IMR-90 (cell line): ENCODE measurements around the gene CPNE9. TPM values are rescaled to one million over a fixed set of nuclear protein-coding genes. Genes with fewer than 3 reads are reported as not detected.

Experiments
- ATAC-seq: fragments of 200-7000 bp; cut with Tn5 transposase; 2 replicates; pipeline ENCODE4 v1.9.1; 2020; ENCODE audit warnings: low read depth, mild to moderate bottlenecking, moderate library complexity
- BruUV-seq: library from RNA; stranded (reverse); fragments of 400-500 nt; replicated peaks from 2 replicates; lab custom pipeline; 2021; lab: Mats Ljungman, UMichigan
- CTCF ChIA-PET: fragments of 300-600 bp; formaldehyde crosslinking; extraction: SDS; loops from one replicate; lab custom pipeline; 2021; ENCODE audit warnings: antibody characterized with exemption; lab: Yijun Ruan, JAX
- POLR2A ChIA-PET: fragments of 300-600 bp; sonication (Branson Sonifier 250); formaldehyde crosslinking; loops from one replicate; lab custom pipeline; 2022; ENCODE audit warnings: antibody characterized with exemption; ENCODE audit not compliant: unreplicated experiment; lab: Charles Lee
- DNase-seq: peaks from one replicate; pipeline ENCODE4 v3.0.0; 2013
- H2AFZ ChIP-seq: replicated peaks from 2 replicates; pipeline ENCODE3; 2013; ENCODE audit warnings: low read length, mild to moderate bottlenecking; ENCODE audit not compliant: poor library complexity
- H2AK5ac ChIP-seq: 2 replicates; pipeline ENCODE4 v1.6.1; 2013; ENCODE audit warnings: low read depth, low read length, inconsistent platforms
- H2AK9ac ChIP-seq: replicated peaks from 2 replicates; pipeline ENCODE3; 2013; ENCODE audit warnings: mild to moderate bottlenecking, low read depth, low read length, moderate library complexity; ENCODE audit not compliant: poor library complexity
- H2BK120ac ChIP-seq: 2 replicates; pipeline ENCODE4 v1.6.1; 2013; ENCODE audit warnings: low read depth, low read length, inconsistent platforms
- H2BK15ac ChIP-seq: 3 replicates; pipeline ENCODE4 v1.6.1; 2013; ENCODE audit warnings: low read depth, low read length, inconsistent platforms
- H2BK20ac ChIP-seq: 2 replicates; pipeline ENCODE4 v1.6.1; 2013; ENCODE audit warnings: low read depth, mild to moderate bottlenecking, inconsistent platforms, low read length, moderate library complexity
- H2BK5ac ChIP-seq: 2 replicates; pipeline ENCODE4 v1.6.1; 2013; ENCODE audit warnings: mild to moderate bottlenecking, low read depth, low read length, inconsistent platforms; ENCODE audit not compliant: poor library complexity, severe bottlenecking
- H3K14ac ChIP-seq: replicated peaks from 2 replicates; pipeline ENCODE4 v1.6.1; 2013; ENCODE audit warnings: low read depth, low read length, inconsistent platforms
- H3K18ac ChIP-seq: 2 replicates; pipeline ENCODE4 v1.6.1; 2013; ENCODE audit warnings: low read depth, low read length, control low read depth
- H3K23ac ChIP-seq: 2 replicates; pipeline ENCODE4 v1.6.1; 2013; ENCODE audit warnings: low read depth, low read length, inconsistent platforms
- H3K27ac ChIP-seq: 2 replicates; pipeline ENCODE4 v1.5.1; 2013; ENCODE audit warnings: mild to moderate bottlenecking, control low read depth, low read length; ENCODE audit not compliant: insufficient read depth
- H3K27me3 ChIP-seq: 2 replicates; pipeline ENCODE4 v1.6.1; 2013; ENCODE audit warnings: low read length; ENCODE audit not compliant: control insufficient read depth, insufficient read depth
- H3K36me3 ChIP-seq: 2 replicates; pipeline ENCODE4 v1.6.1; 2013; ENCODE audit warnings: low read length, mixed read lengths; ENCODE audit not compliant: control insufficient read depth, insufficient read depth
- H3K4ac ChIP-seq: 2 replicates; pipeline ENCODE4 v1.6.1; 2013; ENCODE audit warnings: low read depth, low read length, inconsistent platforms
- H3K4me1 ChIP-seq: 2 replicates; pipeline ENCODE4 v1.6.1; 2013; ENCODE audit warnings: low read length, mixed read lengths; ENCODE audit not compliant: control insufficient read depth, insufficient read depth
- H3K4me2 ChIP-seq: 2 replicates; pipeline ENCODE4 v1.6.1; 2013; ENCODE audit warnings: low read depth, mild to moderate bottlenecking, control low read depth, low read length, moderate library complexity
- H3K4me3 ChIP-seq: 2 replicates; pipeline ENCODE4 v1.5.1; 2013; ENCODE audit warnings: low read depth, mild to moderate bottlenecking, control low read depth, low read length, moderate library complexity; ENCODE audit not compliant: insufficient read depth
- H3K56ac ChIP-seq: 2 replicates; pipeline ENCODE4 v1.6.1; 2013; ENCODE audit warnings: low read length, inconsistent platforms; ENCODE audit not compliant: insufficient read depth; ENCODE audit errors: extremely low read depth
- H3K79me1 ChIP-seq, 2 experiments: 2 replicates each; pipeline ENCODE4 v1.6.1; 2013; ENCODE audit warnings: low read length in 2 of 2, inconsistent platforms in 1 of 2, low read depth in 1 of 2
- H3K9ac ChIP-seq: 2 replicates; pipeline ENCODE4 v1.6.1; 2013; ENCODE audit warnings: low read depth, low read length, control low read depth
- H3K9me1 ChIP-seq: 2 replicates; pipeline ENCODE4 v1.6.1; 2013; ENCODE audit warnings: low read length, inconsistent platforms; ENCODE audit not compliant: insufficient read depth
- H3K9me3 ChIP-seq: 2 replicates; pipeline ENCODE4 v1.6.1; 2013; ENCODE audit warnings: low read length; ENCODE audit not compliant: control insufficient read depth, insufficient read depth
- H4K20me1 ChIP-seq: 2 replicates; pipeline ENCODE4 v1.6.1; 2013; ENCODE audit warnings: low read length, inconsistent platforms; ENCODE audit not compliant: insufficient read depth
- H4K5ac ChIP-seq: 2 replicates; pipeline ENCODE4 v1.6.1; 2013; ENCODE audit warnings: mild to moderate bottlenecking, low read depth, low read length, control low read depth
- H4K8ac ChIP-seq, 2 experiments: 2 replicates each; pipeline ENCODE4 v1.6.1; 2013; ENCODE audit warnings: low read depth in 2 of 2, low read length in 2 of 2, control low read depth in 1 of 2, inconsistent platforms in 1 of 2
- H4K91ac ChIP-seq: 2 replicates; pipeline ENCODE4 v1.6.1; 2013; ENCODE audit warnings: low read depth, low read length, inconsistent platforms; ENCODE audit not compliant: insufficient read depth
- BHLHE40 ChIP-seq: fragments of 150-350 bp; IDR thresholded peaks from 2 replicates; pipeline ENCODE4 v1.6.1; 2016; ENCODE audit warnings: mild to moderate bottlenecking, low read depth, low read length
- CEBPB ChIP-seq: IDR thresholded peaks from 2 replicates; pipeline ENCODE4 v1.6.1; 2012; ENCODE audit warnings: low read depth, low read length, improper control_type of control experiment
- CHD1 ChIP-seq: IDR thresholded peaks from 2 replicates; pipeline ENCODE4 v1.6.1; 2012; ENCODE audit warnings: low read depth, low read length, improper control_type of control experiment
- CTCF ChIP-seq: conservative IDR thresholded peaks from 2 replicates; pipeline ENCODE4 v1.5.1; 2012; ENCODE audit warnings: mild to moderate bottlenecking, low read depth, low read length, improper control_type of control experiment
- FOS ChIP-seq: fragments of 150-350 bp; IDR thresholded peaks from 2 replicates; pipeline ENCODE4 v1.6.1; 2016; ENCODE audit warnings: low read depth, low read length
- MAFK ChIP-seq: IDR thresholded peaks from 2 replicates; pipeline ENCODE4 v1.6.1; 2012; ENCODE audit warnings: low read depth, low read length, improper control_type of control experiment
- MAZ ChIP-seq: IDR thresholded peaks from 2 replicates; pipeline ENCODE4 v1.6.1; 2012; ENCODE audit warnings: low read depth, mild to moderate bottlenecking, low read length, improper control_type of control experiment, moderate library complexity, borderline replicate concordance
- MXI1 ChIP-seq: IDR thresholded peaks from 2 replicates; pipeline ENCODE4 v1.6.1; 2012; ENCODE audit warnings: low read depth, mild to moderate bottlenecking, low read length, moderate library complexity, borderline replicate concordance
- NFE2L2 ChIP-seq: fragments of 150-350 bp; IDR thresholded peaks from 2 replicates; pipeline ENCODE4 v1.6.1; 2016; ENCODE audit warnings: low read depth, mild to moderate bottlenecking, low read length
- POLR2A ChIP-seq: IDR thresholded peaks from 2 replicates; pipeline ENCODE4 v1.6.1; 2012; ENCODE audit warnings: mild to moderate bottlenecking, low read depth, low read length
- RCOR1 ChIP-seq: IDR thresholded peaks from 2 replicates; pipeline ENCODE4 v1.6.1; 2012; ENCODE audit warnings: mild to moderate bottlenecking, low read length, improper control_type of control experiment; ENCODE audit not compliant: insufficient replicate concordance
- RFX5 ChIP-seq: IDR thresholded peaks from 2 replicates; pipeline ENCODE4 v1.8.0; 2012; ENCODE audit warnings: low read depth, mild to moderate bottlenecking, low read length, moderate library complexity
- SMC3 ChIP-seq: fragments of 150-350 bp; IDR thresholded peaks from 2 replicates; pipeline ENCODE4 v1.6.1; 2016; ENCODE audit warnings: low read depth, mild to moderate bottlenecking, antibody characterized with exemption, low read length, moderate library complexity
- USF2 ChIP-seq: fragments of 150-350 bp; IDR thresholded peaks from 2 replicates; pipeline ENCODE4 v1.6.1; 2017; ENCODE audit warnings: mild to moderate bottlenecking, antibody characterized with exemption, low read length, low read depth
- WGBS, 2 experiments: methylation state at CpG; one replicate each; pipeline versions ENCODE4 v1.1.5 to v1.1.7; 2013; ENCODE audit warnings: missing lambda C conversion rate in 2 of 2; ENCODE audit not compliant: insufficient read length in 1 of 2; ENCODE audit errors: extremely low coverage in 2 of 2; 5-methylcytosine and 5-hydroxymethylcytosine counted together
- dilution Hi-C: fragments of 300-500 bp; cut with HindIII; formaldehyde crosslinking; loops from one replicate; pipeline ENCODE4 v1.14.3; 2018; ENCODE audit warnings: low sequenced_read_pairs; ENCODE audit not compliant: unreplicated experiment
- in situ Hi-C: fragments of 300-500 bp; cut with MboI; formaldehyde crosslinking; loops from 3 replicates; pipeline ENCODE4 v1.14.3; 2019; ENCODE audit warnings: low sequenced_read_pairs, inconsistent platforms, mixed read lengths
- intact Hi-C: fragments of 100-400 bp; cut with micrococcal nuclease; formaldehyde crosslinking; loops from 2 replicates; pipeline ENCODE4 v1.10.0; 2022
- polyA plus RNA-seq, 3 experiments: library from polyadenylated mRNA; depleted of rRNA; stranded (reverse); fragments of >200 nt; gene quantifications; 2 replicates each; pipeline ENCODE4 v1.2.3, GENCODE V29; 2012; ENCODE audit warnings: low replicate concordance in 1 of 3
- total RNA-seq: library from RNA; depleted of rRNA; stranded (reverse); fragments of >200 nt; gene quantifications from 2 replicates; pipeline ENCODE4 v1.2.3, GENCODE V29; 2012

Gene CPNE9
- total and polyA plus RNA-seq, 2 of the 4 experiments (the other 2 are of a cell fraction) = not detected

GRCh38 chr3:9742560-9742959 is 38.9 kb downstream of the CPNE9 start:
- no peak overlapping the region for H3K4ac ChIP-seq
- no peak overlapping the region for H2BK120ac ChIP-seq
- no peak overlapping the region for H3K14ac ChIP-seq
- H3K23ac ChIP-seq = no peak overlapping the region
- H3K56ac ChIP-seq = no peak overlapping the region
- H3K27me3 ChIP-seq = no peaks in the 10 kb centered on the region
- no peak overlapping the region for H2AFZ ChIP-seq
- TF ChIP-seq CTCF (no peak), MAZ (no peak), USF2 (no peak), CEBPB (no peak), SMC3 (no peak), MXI1 (no peak), CHD1 (no peak), POLR2A (no peak), RFX5 (no peak), FOS (no peak), MAFK (no peak), NFE2L2 (no peak), BHLHE40 (no peak), RCOR1 (no peak)
- DNase-seq (no peak), ATAC-seq (no peak)
- H2BK20ac ChIP-seq = no peak overlapping the region
- in situ Hi-C loops (no loop called here), intact Hi-C loops (no loop called here), dilution Hi-C loops (no loop called here)
- H4K20me1 ChIP-seq = peaks cover 8% of the 10 kb centered on the region; the same call in 1 of the 2 replicates
- no peaks in the 10 kb centered on the region for H3K9me3 ChIP-seq
- H3K36me3 ChIP-seq = peaks cover 89% of the 10 kb centered on the region
- no peak overlapping the region for H3K9ac ChIP-seq
- ChIA-PET POLR2A (no interaction called here), CTCF (no interaction called here)
- no TSS peak for BruUV-seq
- no peak overlapping the region for H4K91ac ChIP-seq
- H2BK15ac ChIP-seq = no peak overlapping the region
- no peak overlapping the region for H3K18ac ChIP-seq
- H3K4me1 ChIP-seq = peaks cover 13% of the 10 kb centered on the region
- H2AK5ac ChIP-seq = no peak overlapping the region
- no CpG with 5 or more reads among the region's 1 CpG for WGBS, 2 experiments
- no peak overlapping the region for H2AK9ac ChIP-seq
- H3K4me2 ChIP-seq = no peak overlapping the region
- H4K5ac ChIP-seq = no peak overlapping the region
- H2BK5ac ChIP-seq = no peak overlapping the region
- H3K79me1 ChIP-seq = peaks cover 22 to 28% of the 10 kb centered on the region in 2 experiments
- peaks cover 8% of the 10 kb centered on the region for H3K9me1 ChIP-seq
- H3K27ac ChIP-seq = no peak overlapping the region
- H4K8ac ChIP-seq = no peak overlapping the region
- no peak overlapping the region for H3K4me3 ChIP-seq
